Smooth muscle cell (in vitro differentiated cells): Measurements from ENCODE around the gene FAM217B. TPM values are rescaled to one million over a fixed set of nuclear protein-coding genes. Genes with fewer than 3 reads are reported as not detected.

Experiments used
- DNase-seq: peaks from one replicate; lab custom pipeline; 2025; ENCODE audit not compliant: unreplicated experiment; lab: John Stamatoyannopoulos, UW
- H2AFZ ChIP-seq: fragments of 200-600 bp; sonication (generic); 2 replicates; pipeline ENCODE4 v1.6.0; 2016; ENCODE audit warnings: antibody characterized with exemption, low read depth, mild to moderate bottlenecking
- H3F3A ChIP-seq: fragments of 200-600 bp; sonication (generic); 2 replicates; pipeline ENCODE4 v1.6.0; 2017; ENCODE audit warnings: antibody characterized with exemption, low read depth
- H3K27ac ChIP-seq: fragments of 200-600 bp; sonication (generic); 2 replicates; pipeline ENCODE4 v1.5.1; 2016; ENCODE audit warnings: low read depth, mild to moderate bottlenecking
- H3K27me3 ChIP-seq: fragments of 200-600 bp; sonication (generic); 2 replicates; pipeline ENCODE4 v1.6.1; 2016; ENCODE audit warnings: low read depth, mild to moderate bottlenecking
- H3K36me3 ChIP-seq: fragments of 200-600 bp; sonication (generic); 2 replicates; pipeline ENCODE4 v1.5.1; 2016; ENCODE audit warnings: low read depth
- H3K4me1 ChIP-seq: fragments of 200-600 bp; sonication (generic); 2 replicates; pipeline ENCODE4 v1.5.1; 2016; ENCODE audit warnings: low read depth
- H3K4me2 ChIP-seq: fragments of 200-600 bp; sonication (generic); 2 replicates; pipeline ENCODE4 v1.6.0; 2016; ENCODE audit warnings: mild to moderate bottlenecking
- H3K4me3 ChIP-seq: fragments of 200-600 bp; sonication (generic); 2 replicates; pipeline ENCODE4 v1.5.1; 2016; ENCODE audit warnings: mild to moderate bottlenecking
- H3K79me2 ChIP-seq: fragments of 200-600 bp; sonication (generic); 2 replicates; pipeline ENCODE4 v1.6.0; 2016; ENCODE audit warnings: low read depth, mild to moderate bottlenecking
- H3K9ac ChIP-seq: fragments of 200-600 bp; sonication (generic); 2 replicates; pipeline ENCODE4 v1.6.0; 2016; ENCODE audit warnings: low read depth
- H3K9me3 ChIP-seq: fragments of 200-600 bp; sonication (generic); replicated peaks from 2 replicates; pipeline ENCODE4 v1.5.1; 2016; ENCODE audit warnings: low read depth
- H4K20me1 ChIP-seq: fragments of 200-600 bp; sonication (generic); 2 replicates; pipeline ENCODE4 v1.6.0; 2016; ENCODE audit warnings: low read depth
- WGBS: methylation state at CpG from one replicate; pipeline ENCODE4 v1.1.7; 2016; ENCODE audit warnings: low lambda C conversion rate; 5-methylcytosine and 5-hydroxymethylcytosine counted together
- polyA plus RNA-seq: library from polyadenylated mRNA; unstranded; fragments of >200 nt; fragmentation: Nextera tagmentation; extraction: Ambion mirVana; gene quantifications from 2 replicates; pipeline ENCODE4 v1.2.1, GENCODE V29; 2016
- total RNA-seq: library from RNA; depleted of rRNA; stranded (reverse); fragments of >200 nt; gene quantifications from 2 replicates; pipeline ENCODE4 v1.2.3, GENCODE V29; 2014
- TF ChIP-seq, protein P1 (sequence below): fragments of 200-600 bp; sonication (generic); IDR thresholded peaks from 2 replicates; pipeline ENCODE4 v1.5.1; 2017; ENCODE audit warnings: borderline replicate concordance, mild to moderate bottlenecking, antibody characterized with exemption; ENCODE audit not compliant: insufficient read depth, poor library complexity, severe bottlenecking

FAM217B gene
- total and polyA plus RNA-seq, 2 experiments from 2014 or later, result 7.7 to 14.2 TPM

DNA sequence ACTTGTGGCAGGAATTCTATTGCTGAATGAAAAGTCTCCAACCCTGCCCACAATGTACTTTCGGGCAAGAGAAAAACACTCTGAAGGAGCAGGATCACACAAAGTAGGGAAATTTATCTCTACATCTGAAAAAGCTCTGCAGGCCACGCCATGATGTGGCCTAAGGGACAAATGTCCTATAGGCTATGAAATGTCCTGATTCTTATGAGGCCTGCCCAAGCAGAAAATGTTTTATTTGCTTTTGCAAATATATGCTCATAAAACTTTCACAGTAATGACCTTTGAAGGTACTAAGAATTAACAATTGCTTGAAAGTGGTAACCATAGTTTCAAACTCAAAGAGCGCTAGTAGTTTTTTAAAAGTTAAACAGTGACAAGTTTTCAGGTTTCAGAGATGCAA lies 37.7 kb upstream of the FAM217B start:
- Histone ChIP-seq H3K9me3 (no peaks in the 10 kb centered on the region), H3K79me2 (no peaks in the 10 kb centered on the region), H2AFZ (no peak overlapping the region), H3K27ac (no peak overlapping the region), H3F3A (no peaks in the 10 kb centered on the region), H3K4me3 (no peak overlapping the region), H3K27me3 (no peaks in the 10 kb centered on the region), H3K9ac (no peak overlapping the region), H3K4me1 (no peaks in the 10 kb centered on the region), H3K36me3 (no peaks in the 10 kb centered on the region), H3K4me2 (no peak overlapping the region), H4K20me1 (no peaks in the 10 kb centered on the region)
- TF ChIP-seq, protein P1, sequence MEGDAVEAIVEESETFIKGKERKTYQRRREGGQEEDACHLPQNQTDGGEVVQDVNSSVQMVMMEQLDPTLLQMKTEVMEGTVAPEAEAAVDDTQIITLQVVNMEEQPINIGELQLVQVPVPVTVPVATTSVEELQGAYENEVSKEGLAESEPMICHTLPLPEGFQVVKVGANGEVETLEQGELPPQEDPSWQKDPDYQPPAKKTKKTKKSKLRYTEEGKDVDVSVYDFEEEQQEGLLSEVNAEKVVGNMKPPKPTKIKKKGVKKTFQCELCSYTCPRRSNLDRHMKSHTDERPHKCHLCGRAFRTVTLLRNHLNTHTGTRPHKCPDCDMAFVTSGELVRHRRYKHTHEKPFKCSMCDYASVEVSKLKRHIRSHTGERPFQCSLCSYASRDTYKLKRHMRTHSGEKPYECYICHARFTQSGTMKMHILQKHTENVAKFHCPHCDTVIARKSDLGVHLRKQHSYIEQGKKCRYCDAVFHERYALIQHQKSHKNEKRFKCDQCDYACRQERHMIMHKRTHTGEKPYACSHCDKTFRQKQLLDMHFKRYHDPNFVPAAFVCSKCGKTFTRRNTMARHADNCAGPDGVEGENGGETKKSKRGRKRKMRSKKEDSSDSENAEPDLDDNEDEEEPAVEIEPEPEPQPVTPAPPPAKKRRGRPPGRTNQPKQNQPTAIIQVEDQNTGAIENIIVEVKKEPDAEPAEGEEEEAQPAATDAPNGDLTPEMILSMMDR, result no peak
- 85% methylated on average over 3 of the region's 3 CpGs for WGBS
- DNase-seq, result no peak

DNA sequence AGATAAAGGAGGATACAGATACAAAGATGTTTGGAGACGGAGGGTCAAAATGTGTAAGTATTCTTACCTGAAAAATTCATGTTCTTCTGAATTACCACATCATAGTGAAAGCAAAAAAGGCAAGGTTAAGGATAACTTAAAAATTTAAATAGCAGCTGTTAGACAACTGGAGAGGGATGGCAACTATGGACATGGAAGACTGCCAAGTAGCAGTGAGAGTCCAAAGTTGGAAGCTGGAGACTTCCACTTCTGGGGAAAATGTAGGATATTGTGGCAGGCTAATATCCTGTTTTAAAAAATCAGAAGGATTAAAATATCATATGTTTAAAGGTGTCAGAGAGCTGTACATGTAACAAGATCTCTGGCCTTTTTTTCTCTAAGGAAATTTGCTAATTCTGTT lies 36.6 kb upstream of the FAM217B start:
- no peaks in the 10 kb centered on the region for H3K9me3 ChIP-seq
- TF ChIP-seq, protein P1, result no peak
- H3K27me3 ChIP-seq, result no peaks in the 10 kb centered on the region
- no peaks in the 10 kb centered on the region for H3F3A ChIP-seq
- H3K4me1 ChIP-seq, result no peaks in the 10 kb centered on the region
- no peak overlapping the region for H2AFZ ChIP-seq
- H3K27ac ChIP-seq, result no peak overlapping the region
- H3K9ac ChIP-seq, result no peak overlapping the region
- WGBS, result 97% methylated on average over 1 of the region's 1 CpG
- H3K36me3 ChIP-seq, result no peaks in the 10 kb centered on the region
- no peak overlapping the region for H3K4me2 ChIP-seq
- no peak for DNase-seq
- H3K4me3 ChIP-seq, result no peak overlapping the region
- H4K20me1 ChIP-seq, result no peaks in the 10 kb centered on the region
- H3K79me2 ChIP-seq, result no peaks in the 10 kb centered on the region

DNA sequence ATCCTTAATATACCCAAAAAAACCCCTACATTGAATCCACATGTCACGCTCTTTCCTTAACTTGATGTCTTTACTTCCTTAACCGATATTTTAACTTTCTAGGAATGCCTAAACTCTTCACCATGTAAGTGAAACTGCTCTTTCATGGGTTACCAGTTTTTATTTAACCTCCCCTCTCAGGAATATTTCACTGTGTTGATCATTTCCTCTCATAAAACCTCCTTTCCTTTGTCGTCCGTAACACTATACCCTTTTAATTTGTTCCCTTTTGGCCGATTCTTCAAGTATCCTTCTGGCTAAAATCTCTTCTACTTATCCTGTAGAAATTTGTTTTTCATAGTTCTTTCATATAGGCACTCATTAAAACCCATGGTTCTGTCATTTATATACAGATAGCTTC lies 31.3 kb upstream of the FAM217B start:
- Histone ChIP-seq H3K9me3 (no peaks in the 10 kb centered on the region), H3K4me2 (no peak overlapping the region), H3K36me3 (no peaks in the 10 kb centered on the region), H3K27ac (no peak overlapping the region), H3K4me1 (no peaks in the 10 kb centered on the region), H3K9ac (no peak overlapping the region), H3K79me2 (no peaks in the 10 kb centered on the region), H3F3A (no peaks in the 10 kb centered on the region), H4K20me1 (no peaks in the 10 kb centered on the region), H2AFZ (no peak overlapping the region), H3K4me3 (no peak overlapping the region), H3K27me3 (peaks cover 12% of the 10 kb centered on the region)
- 90% methylated on average over 5 of the region's 5 CpGs for WGBS
- no peak for DNase-seq
- TF ChIP-seq, protein P1, result no peak

DNA sequence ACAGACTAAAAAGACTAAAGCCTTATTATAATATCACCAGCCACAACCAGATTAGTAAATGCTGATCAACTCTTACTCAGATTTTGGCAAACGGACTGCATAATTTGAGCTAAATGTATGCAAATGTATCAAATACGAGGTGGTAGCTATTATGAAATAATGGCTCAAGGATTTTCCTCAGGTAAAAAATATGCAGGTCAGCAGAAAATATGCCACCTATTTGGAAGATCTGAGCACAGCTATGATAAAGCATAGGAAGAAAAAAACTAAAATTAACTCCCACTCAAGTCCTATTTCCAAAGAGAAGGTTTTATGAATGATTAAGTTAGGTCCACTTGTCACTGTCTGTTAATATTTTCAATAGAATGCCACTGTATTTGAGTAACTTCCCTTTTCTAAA lies 29.1 kb upstream of the FAM217B start:
- H3K4me2 ChIP-seq, result no peak overlapping the region
- H3K36me3 ChIP-seq, result no peaks in the 10 kb centered on the region
- H3K4me1 ChIP-seq, result no peaks in the 10 kb centered on the region
- H3K79me2 ChIP-seq, result no peaks in the 10 kb centered on the region
- no peak overlapping the region for H3K27ac ChIP-seq
- no peak for DNase-seq
- no peak overlapping the region for H2AFZ ChIP-seq
- H3K9ac ChIP-seq, result no peak overlapping the region
- H3F3A ChIP-seq, result no peaks in the 10 kb centered on the region
- WGBS, result 86% methylated on average over 2 of the region's 2 CpGs
- peaks cover 12% of the 10 kb centered on the region for H3K27me3 ChIP-seq
- no peak overlapping the region for H3K4me3 ChIP-seq
- H3K9me3 ChIP-seq, result no peaks in the 10 kb centered on the region
- H4K20me1 ChIP-seq, result no peaks in the 10 kb centered on the region
- TF ChIP-seq, protein P1, result no peak
